B cell (primary cell): ENCODE results near the gene HIGD2A.

Experiments
- EZH2 ChIP-seq: IDR thresholded peaks from 2 replicates; pipeline ENCODE4 v1.6.1; 2012; ENCODE audit warnings: borderline replicate concordance, low read depth, mild to moderate bottlenecking, moderate library complexity, low read length; ENCODE audit not compliant: insufficient read depth, poor library complexity, severe bottlenecking
- TF ChIP-seq, protein P1 (sequence below): fragments of 200-600 bp; IDR thresholded peaks from one replicate; pipeline ENCODE4 v1.8.0; 2022; ENCODE audit warnings: antibody characterized with exemption, mild to moderate bottlenecking

GRCh38 chr5:176362233-176362490 is 26.4 kb upstream of the HIGD2A start:
- TF ChIP-seq, protein P1, sequence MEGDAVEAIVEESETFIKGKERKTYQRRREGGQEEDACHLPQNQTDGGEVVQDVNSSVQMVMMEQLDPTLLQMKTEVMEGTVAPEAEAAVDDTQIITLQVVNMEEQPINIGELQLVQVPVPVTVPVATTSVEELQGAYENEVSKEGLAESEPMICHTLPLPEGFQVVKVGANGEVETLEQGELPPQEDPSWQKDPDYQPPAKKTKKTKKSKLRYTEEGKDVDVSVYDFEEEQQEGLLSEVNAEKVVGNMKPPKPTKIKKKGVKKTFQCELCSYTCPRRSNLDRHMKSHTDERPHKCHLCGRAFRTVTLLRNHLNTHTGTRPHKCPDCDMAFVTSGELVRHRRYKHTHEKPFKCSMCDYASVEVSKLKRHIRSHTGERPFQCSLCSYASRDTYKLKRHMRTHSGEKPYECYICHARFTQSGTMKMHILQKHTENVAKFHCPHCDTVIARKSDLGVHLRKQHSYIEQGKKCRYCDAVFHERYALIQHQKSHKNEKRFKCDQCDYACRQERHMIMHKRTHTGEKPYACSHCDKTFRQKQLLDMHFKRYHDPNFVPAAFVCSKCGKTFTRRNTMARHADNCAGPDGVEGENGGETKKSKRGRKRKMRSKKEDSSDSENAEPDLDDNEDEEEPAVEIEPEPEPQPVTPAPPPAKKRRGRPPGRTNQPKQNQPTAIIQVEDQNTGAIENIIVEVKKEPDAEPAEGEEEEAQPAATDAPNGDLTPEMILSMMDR: no peak
- no peak for TF ChIP-seq EZH2
